Urinary bladder (tissue), 4 donors: ENCODE results near the gene SECISBP2L. TPM values are rescaled to one million over a fixed set of nuclear protein-coding genes. Genes with fewer than 3 reads are reported as not detected.

Experiments used
- DNase-seq: peaks from one replicate; pipeline ENCODE4 v3.0.0-alpha.2; 2015; ENCODE audit errors: extremely low spot score
- H3K27ac ChIP-seq: one replicate; pipeline ENCODE4 v1.5.1; 2013; ENCODE audit warnings: low read depth, mild to moderate bottlenecking, moderate library complexity
- H3K36me3 ChIP-seq: one replicate; pipeline ENCODE4 v1.6.1; 2013; ENCODE audit warnings: mild to moderate bottlenecking, moderate library complexity; ENCODE audit not compliant: insufficient read depth
- H3K4me1 ChIP-seq: one replicate; pipeline ENCODE4 v1.6.1; 2013; ENCODE audit warnings: mild to moderate bottlenecking, moderate library complexity; ENCODE audit not compliant: insufficient read depth
- H3K4me3 ChIP-seq: one replicate; pipeline ENCODE4 v1.5.1; 2013; ENCODE audit warnings: low read depth, low read length
- WGBS: extraction: QIAGEN DNeasy Blood & Tissue Kit; methylation state at CpG from one replicate; pipeline ENCODE4 v1.1.7; 2013; 5-methylcytosine and 5-hydroxymethylcytosine counted together
- polyA plus RNA-seq: library from polyadenylated mRNA; stranded (reverse); fragments of 200-250 nt; gene quantifications from one replicate; pipeline ENCODE4 v1.2.3, GENCODE V29; 2013
- total RNA-seq: library from RNA; depleted of rRNA; stranded (reverse); fragments of >200 nt; gene quantifications from one replicate; pipeline ENCODE4 v1.2.3, GENCODE V29; 2014
- donor health status: healthy with polysubstance abuse.
- donor health status: healthy.

Gene SECISBP2L
- total and polyA plus RNA-seq, 2 donors, result 20.1 to 94.2 TPM

- H3K27ac ChIP-seq, result no peak overlapping the region
- H3K4me1 ChIP-seq, result no peaks in the 10 kb centered on the region
These were observed 4.1 kb downstream of the SECISBP2L start for GRCh38 chr15:49042165-49042564.

GRCh38 chr15:49041426-49041825, 4.8 kb downstream of the SECISBP2L start:
- no peak overlapping the region for H3K27ac ChIP-seq
- 51% methylated on average over 5 of the region's 5 CpGs for WGBS
- H3K4me3 ChIP-seq, result no peak overlapping the region
- DNase-seq, result no peak
- H3K36me3 ChIP-seq, result no peaks in the 10 kb centered on the region
- H3K4me1 ChIP-seq, result no peaks in the 10 kb centered on the region

More at GRCh38 chr15:49042165-49042564, 4.1 kb downstream of the SECISBP2L start:
- DNase-seq, result no peak
- H3K4me3 ChIP-seq, result no peak overlapping the region
- H3K36me3 ChIP-seq, result no peaks in the 10 kb centered on the region

- DNase-seq, result no peak
- no peaks in the 10 kb centered on the region for H3K36me3 ChIP-seq
- no peaks in the 10 kb centered on the region for H3K4me1 ChIP-seq
- H3K4me3 ChIP-seq, result no peak overlapping the region
- no peak overlapping the region for H3K27ac ChIP-seq
These were observed 6.1 kb downstream of the SECISBP2L start for GRCh38 chr15:49040151-49040550.

- H3K27ac ChIP-seq, result no peak overlapping the region
- no peak overlapping the region for H3K4me3 ChIP-seq
- no peak for DNase-seq
- H3K4me1 ChIP-seq, result no peaks in the 10 kb centered on the region
- H3K36me3 ChIP-seq, result no peaks in the 10 kb centered on the region
These were observed 7.9 kb downstream of the SECISBP2L start for GRCh38 chr15:49038382-49038781.

GRCh38 chr15:49037546-49037940, 8.7 kb downstream of the SECISBP2L start:
- no peaks in the 10 kb centered on the region for H3K36me3 ChIP-seq
- no peak overlapping the region for H3K4me3 ChIP-seq
- no peak overlapping the region for H3K27ac ChIP-seq
- no peaks in the 10 kb centered on the region for H3K4me1 ChIP-seq
- DNase-seq, result no peak

GRCh38 chr15:49036650-49037545, 9.3 kb downstream of the SECISBP2L start:
- WGBS, result 83% methylated on average over 3 of the region's 3 CpGs
- no peaks in the 10 kb centered on the region for H3K4me1 ChIP-seq
- DNase-seq, result no peak
- H3K36me3 ChIP-seq, result no peaks in the 10 kb centered on the region
- H3K27ac ChIP-seq, result no peak overlapping the region
- H3K4me3 ChIP-seq, result no peak overlapping the region

- WGBS, result 91% methylated on average over 2 of the region's 2 CpGs
- H3K27ac ChIP-seq, result no peak overlapping the region
These were observed 10.4 kb downstream of the SECISBP2L start for GRCh38 chr15:49035825-49036224.

GRCh38 chr15:49032601-49033145, 13.6 kb downstream of the SECISBP2L start:
- no peak for DNase-seq
- 90% methylated on average over 5 of the region's 5 CpGs for WGBS
- no peaks in the 10 kb centered on the region for H3K4me1 ChIP-seq
- no peak overlapping the region for H3K4me3 ChIP-seq
- no peak overlapping the region for H3K27ac ChIP-seq
- H3K36me3 ChIP-seq, result no peaks in the 10 kb centered on the region

More at GRCh38 chr15:49035825-49036224, 10.4 kb downstream of the SECISBP2L start:
- DNase-seq, result no peak
- Histone ChIP-seq H3K4me3 (no peak overlapping the region), H3K36me3 (no peaks in the 10 kb centered on the region), H3K4me1 (no peaks in the 10 kb centered on the region)

GRCh38 chr15:49031804-49032203, 14.4 kb downstream of the SECISBP2L start:
- H3K4me1 ChIP-seq, result no peaks in the 10 kb centered on the region
- H3K27ac ChIP-seq, result no peak overlapping the region
- H3K36me3 ChIP-seq, result peaks cover 1% of the 10 kb centered on the region
- H3K4me3 ChIP-seq, result no peak overlapping the region
- DNase-seq, result no peak
- 83% methylated on average over 2 of the region's 2 CpGs for WGBS

GRCh38 chr15:49026700-49027099, 19.5 kb downstream of the SECISBP2L start:
- H3K4me3 ChIP-seq, result no peak overlapping the region
- DNase-seq, result no peak
- H3K36me3 ChIP-seq, result peaks cover 3% of the 10 kb centered on the region
- H3K27ac ChIP-seq, result no peak overlapping the region
- no peaks in the 10 kb centered on the region for H3K4me1 ChIP-seq
- 83% methylated on average over 1 of the region's 1 CpG for WGBS

- Histone ChIP-seq H3K4me1 (no peaks in the 10 kb centered on the region), H3K4me3 (no peak overlapping the region), H3K36me3 (peaks cover 3% of the 10 kb centered on the region), H3K27ac (no peak overlapping the region)
- 91% methylated on average over 1 of the region's 1 CpG for WGBS
- no peak for DNase-seq
These were observed 21.4 kb downstream of the SECISBP2L start for GRCh38 chr15:49024840-49025239.

- no peak for DNase-seq
- no peaks in the 10 kb centered on the region for H3K4me1 ChIP-seq
- peaks cover 3% of the 10 kb centered on the region for H3K36me3 ChIP-seq
- no peak overlapping the region for H3K4me3 ChIP-seq
- H3K27ac ChIP-seq, result no peak overlapping the region
- 80% methylated on average over 3 of the region's 3 CpGs for WGBS
These were observed 22.9 kb downstream of the SECISBP2L start for GRCh38 chr15:49023354-49023753.

- 59% methylated on average over 2 of the region's 2 CpGs for WGBS
These were observed 30.4 kb downstream of the SECISBP2L start for GRCh38 chr15:49015896-49016295.

GRCh38 chr15:48999314-48999713, 46.9 kb downstream of the SECISBP2L start:
- Histone ChIP-seq H3K4me1 (no peaks in the 10 kb centered on the region), H3K4me3 (no peak overlapping the region), H3K27ac (no peak overlapping the region), H3K36me3 (peaks cover 8% of the 10 kb centered on the region)
- no peak for DNase-seq
- 75% methylated on average over 2 of the region's 2 CpGs for WGBS

More at GRCh38 chr15:49015896-49016295, 30.4 kb downstream of the SECISBP2L start:
- Histone ChIP-seq H3K4me3 (no peak overlapping the region), H3K36me3 (peaks cover 1% of the 10 kb centered on the region), H3K27ac (no peak overlapping the region), H3K4me1 (no peaks in the 10 kb centered on the region)
- no peak for DNase-seq
